ENCODE results near the gene LMBR1.

Gene LMBR1

GRCh38 chr7:156759579-156760202 is 133.3 kb downstream of the LMBR1 start:
- Histone ChIP-seq H3K36me3 (ENCODE audit: control insufficient read depth, insufficient read depth, low read length) (no peaks in the 10 kb centered on the region), H3K9me3 (ENCODE audit: control insufficient read depth, insufficient read depth, low read length) (no peaks in the 10 kb centered on the region), H3K4me3 (ENCODE audit: low read length) (no peak overlapping the region), H3K27me3 (ENCODE audit: control insufficient read depth, insufficient read depth, low read length) (no peaks in the 10 kb centered on the region), H3K4me1 (ENCODE audit: control insufficient read depth, insufficient read depth, low read length) (no peaks in the 10 kb centered on the region), H3K27ac (ENCODE audit: low read length) (no peak overlapping the region)
- DNase-seq (ENCODE audit: low read depth, low spot score): no peak
- no CpG with 5 or more reads among the region's 7 CpGs for WGBS (ENCODE audit: insufficient coverage, insufficient read length)

- Histone ChIP-seq H3K27ac (ENCODE audit: low read length) (no peak overlapping the region), H3K27me3 (ENCODE audit: control insufficient read depth, insufficient read depth, low read length) (no peaks in the 10 kb centered on the region), H3K9me3 (ENCODE audit: control insufficient read depth, insufficient read depth, low read length) (no peaks in the 10 kb centered on the region), H3K4me3 (ENCODE audit: low read length) (no peak overlapping the region), H3K4me1 (ENCODE audit: control insufficient read depth, insufficient read depth, low read length) (no peaks in the 10 kb centered on the region), H3K36me3 (ENCODE audit: control insufficient read depth, insufficient read depth, low read length) (no peaks in the 10 kb centered on the region)
- no peak for DNase-seq (ENCODE audit: low read depth, low spot score)
- no CpG with 5 or more reads among the region's 2 CpGs for WGBS (ENCODE audit: insufficient coverage, insufficient read length)
These were observed 133.8 kb downstream of the LMBR1 start for GRCh38 chr7:156759143-156759542.

- H3K27ac ChIP-seq (ENCODE audit: low read length): no peak overlapping the region
- no peaks in the 10 kb centered on the region for H3K27me3 ChIP-seq (ENCODE audit: control insufficient read depth, insufficient read depth, low read length)
- no peaks in the 10 kb centered on the region for H3K9me3 ChIP-seq (ENCODE audit: control insufficient read depth, insufficient read depth, low read length)
- H3K36me3 ChIP-seq (ENCODE audit: control insufficient read depth, insufficient read depth, low read length): no peaks in the 10 kb centered on the region
- no peak overlapping the region for H3K4me3 ChIP-seq (ENCODE audit: low read length)
- no peaks in the 10 kb centered on the region for H3K4me1 ChIP-seq (ENCODE audit: control insufficient read depth, insufficient read depth, low read length)
- no peak for DNase-seq (ENCODE audit: low read depth, low spot score)
- 100% methylated on average over 1 of the region's 4 CpGs for WGBS (ENCODE audit: insufficient coverage, insufficient read length)
These were observed 138.8 kb downstream of the LMBR1 start for GRCh38 chr7:156754201-156754600.

GRCh38 chr7:156753630-156754029 is 139.4 kb downstream of the LMBR1 start:
- DNase-seq (ENCODE audit: low read depth, low spot score): no peak
- no peaks in the 10 kb centered on the region for H3K4me1 ChIP-seq (ENCODE audit: control insufficient read depth, insufficient read depth, low read length)
- H3K36me3 ChIP-seq (ENCODE audit: control insufficient read depth, insufficient read depth, low read length): no peaks in the 10 kb centered on the region
- WGBS (ENCODE audit: insufficient coverage, insufficient read length): no CpG with 5 or more reads among the region's 7 CpGs
- H3K27me3 ChIP-seq (ENCODE audit: control insufficient read depth, insufficient read depth, low read length): no peaks in the 10 kb centered on the region
- no peak overlapping the region for H3K4me3 ChIP-seq (ENCODE audit: low read length)
- H3K27ac ChIP-seq (ENCODE audit: low read length): no peak overlapping the region
- H3K9me3 ChIP-seq (ENCODE audit: control insufficient read depth, insufficient read depth, low read length): no peaks in the 10 kb centered on the region

DNA sequence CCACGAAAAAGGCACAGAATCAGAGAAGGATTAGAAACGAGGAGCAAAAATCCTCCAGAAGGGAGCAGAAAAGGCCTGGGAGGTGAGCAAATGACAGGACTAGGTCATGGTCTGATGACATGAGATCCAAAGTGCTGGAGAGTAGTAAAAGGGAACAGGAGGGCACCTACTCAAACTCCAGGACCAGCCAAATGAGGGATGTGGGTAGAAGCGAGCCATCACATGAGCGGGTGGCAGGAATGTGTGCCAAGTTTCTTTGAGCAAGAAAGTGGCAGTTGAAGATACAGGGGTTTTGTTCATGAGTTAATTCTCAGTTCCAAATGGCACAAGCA is 139.8 kb downstream of the LMBR1 start:
- WGBS (ENCODE audit: insufficient coverage, insufficient read length): no CpG with 5 or more reads among the region's 4 CpGs
- no peaks in the 10 kb centered on the region for H3K4me1 ChIP-seq (ENCODE audit: control insufficient read depth, insufficient read depth, low read length)
- H3K36me3 ChIP-seq (ENCODE audit: control insufficient read depth, insufficient read depth, low read length): no peaks in the 10 kb centered on the region
- no peak overlapping the region for H3K27ac ChIP-seq (ENCODE audit: low read length)
- no peak overlapping the region for H3K4me3 ChIP-seq (ENCODE audit: low read length)
- H3K9me3 ChIP-seq (ENCODE audit: control insufficient read depth, insufficient read depth, low read length): no peaks in the 10 kb centered on the region
- no peak for DNase-seq (ENCODE audit: low read depth, low spot score)
- H3K27me3 ChIP-seq (ENCODE audit: control insufficient read depth, insufficient read depth, low read length): no peaks in the 10 kb centered on the region

DNA sequence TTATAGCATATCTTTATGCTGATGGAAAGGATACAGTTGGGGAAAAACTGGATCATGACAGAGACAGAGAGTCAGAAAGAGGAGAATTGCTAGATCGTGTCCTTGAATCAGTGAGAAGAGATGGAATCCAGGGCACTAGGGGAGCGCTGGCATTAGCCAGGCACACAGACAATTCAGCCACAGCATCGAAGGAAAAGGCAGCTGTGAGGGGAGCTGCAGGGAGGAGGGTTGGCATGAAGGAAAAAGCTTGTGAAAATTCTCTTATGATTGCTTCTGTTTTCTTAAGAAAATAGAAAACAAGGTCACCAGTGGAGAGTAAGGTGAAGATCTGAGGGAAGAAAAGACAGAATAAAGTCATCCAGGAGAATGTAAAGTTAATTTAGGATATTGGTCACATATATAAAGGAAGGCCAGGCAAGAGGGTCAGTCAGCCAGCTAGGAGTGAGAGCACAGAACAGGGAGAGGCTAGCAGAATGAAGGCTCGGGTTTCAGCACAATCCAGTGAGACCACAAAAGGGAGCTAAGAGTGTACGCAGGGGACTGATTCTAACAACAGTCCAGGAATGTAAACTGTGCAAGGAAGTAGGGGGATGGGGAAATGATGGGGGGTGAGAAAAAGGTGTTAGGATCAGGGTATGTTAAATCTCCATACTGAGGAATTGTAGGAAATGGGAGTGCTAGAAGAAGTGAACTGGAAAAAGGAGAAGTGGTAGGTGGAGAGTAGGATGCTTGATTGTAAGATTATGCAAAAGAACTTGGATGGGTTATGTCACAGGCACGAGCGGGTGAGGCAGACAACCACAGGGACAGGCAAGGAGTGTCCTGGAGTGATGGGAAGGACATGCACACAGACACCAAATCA is 140.4 kb downstream of the LMBR1 start:
- no peak for DNase-seq (ENCODE audit: low read depth, low spot score)
- no peak overlapping the region for H3K27ac ChIP-seq (ENCODE audit: low read length)
- no CpG with 5 or more reads among the region's 7 CpGs for WGBS (ENCODE audit: insufficient coverage, insufficient read length)
- H3K9me3 ChIP-seq (ENCODE audit: control insufficient read depth, insufficient read depth, low read length): no peaks in the 10 kb centered on the region
- H3K27me3 ChIP-seq (ENCODE audit: control insufficient read depth, insufficient read depth, low read length): no peaks in the 10 kb centered on the region
- H3K4me3 ChIP-seq (ENCODE audit: low read length): no peak overlapping the region
- no peaks in the 10 kb centered on the region for H3K36me3 ChIP-seq (ENCODE audit: control insufficient read depth, insufficient read depth, low read length)
- H3K4me1 ChIP-seq (ENCODE audit: control insufficient read depth, insufficient read depth, low read length): no peaks in the 10 kb centered on the region

- Histone ChIP-seq H3K27ac (ENCODE audit: low read length) (no peak overlapping the region), H3K27me3 (ENCODE audit: control insufficient read depth, insufficient read depth, low read length) (no peaks in the 10 kb centered on the region), H3K36me3 (ENCODE audit: control insufficient read depth, insufficient read depth, low read length) (no peaks in the 10 kb centered on the region), H3K4me1 (ENCODE audit: control insufficient read depth, insufficient read depth, low read length) (no peaks in the 10 kb centered on the region), H3K9me3 (ENCODE audit: control insufficient read depth, insufficient read depth, low read length) (no peaks in the 10 kb centered on the region), H3K4me3 (ENCODE audit: low read length) (no peak overlapping the region)
- no peak for DNase-seq (ENCODE audit: low read depth, low spot score)
- no CpG with 5 or more reads among the region's 3 CpGs for WGBS (ENCODE audit: insufficient coverage, insufficient read length)
These were observed 141.7 kb downstream of the LMBR1 start for GRCh38 chr7:156751319-156751718.

GRCh38 chr7:156747718-156748117 is 145.3 kb downstream of the LMBR1 start:
- H3K9me3 ChIP-seq (ENCODE audit: control insufficient read depth, insufficient read depth, low read length): no peaks in the 10 kb centered on the region
- no peak overlapping the region for H3K4me3 ChIP-seq (ENCODE audit: low read length)
- DNase-seq (ENCODE audit: low read depth, low spot score): no peak
- no peaks in the 10 kb centered on the region for H3K27me3 ChIP-seq (ENCODE audit: control insufficient read depth, insufficient read depth, low read length)
- WGBS (ENCODE audit: insufficient coverage, insufficient read length): no CpG with 5 or more reads among the region's 1 CpG
- no peaks in the 10 kb centered on the region for H3K4me1 ChIP-seq (ENCODE audit: control insufficient read depth, insufficient read depth, low read length)
- H3K36me3 ChIP-seq (ENCODE audit: control insufficient read depth, insufficient read depth, low read length): no peaks in the 10 kb centered on the region
- no peak overlapping the region for H3K27ac ChIP-seq (ENCODE audit: low read length)

DNA sequence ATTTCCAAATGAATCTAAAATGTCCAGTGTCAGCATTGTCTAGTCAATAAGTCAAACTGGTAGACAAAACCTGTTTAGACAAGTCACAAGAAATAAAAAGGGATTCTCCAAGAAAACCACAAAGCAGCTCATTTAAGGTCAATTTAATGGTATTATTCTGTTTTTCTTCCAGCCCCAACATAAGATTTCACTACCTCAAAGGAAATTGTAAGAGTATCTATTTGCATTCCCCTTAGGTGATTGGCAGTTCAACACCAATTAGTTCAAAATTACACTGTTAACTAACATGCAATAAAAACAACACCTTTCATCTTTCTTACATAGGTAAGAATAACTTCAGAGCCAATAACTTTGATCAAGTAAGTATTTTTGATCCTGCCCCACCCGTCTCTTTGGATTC is 146.1 kb downstream of the LMBR1 start:
- Histone ChIP-seq H3K27ac (ENCODE audit: low read length) (no peak overlapping the region), H3K27me3 (ENCODE audit: control insufficient read depth, insufficient read depth, low read length) (no peaks in the 10 kb centered on the region), H3K4me1 (ENCODE audit: control insufficient read depth, insufficient read depth, low read length) (no peaks in the 10 kb centered on the region), H3K9me3 (ENCODE audit: control insufficient read depth, insufficient read depth, low read length) (no peaks in the 10 kb centered on the region), H3K36me3 (ENCODE audit: control insufficient read depth, insufficient read depth, low read length) (no peaks in the 10 kb centered on the region), H3K4me3 (ENCODE audit: low read length) (no peak overlapping the region)
- no peak for DNase-seq (ENCODE audit: low read depth, low spot score)
- WGBS (ENCODE audit: insufficient coverage, insufficient read length): no CpG with 5 or more reads among the region's 1 CpG

DNA sequence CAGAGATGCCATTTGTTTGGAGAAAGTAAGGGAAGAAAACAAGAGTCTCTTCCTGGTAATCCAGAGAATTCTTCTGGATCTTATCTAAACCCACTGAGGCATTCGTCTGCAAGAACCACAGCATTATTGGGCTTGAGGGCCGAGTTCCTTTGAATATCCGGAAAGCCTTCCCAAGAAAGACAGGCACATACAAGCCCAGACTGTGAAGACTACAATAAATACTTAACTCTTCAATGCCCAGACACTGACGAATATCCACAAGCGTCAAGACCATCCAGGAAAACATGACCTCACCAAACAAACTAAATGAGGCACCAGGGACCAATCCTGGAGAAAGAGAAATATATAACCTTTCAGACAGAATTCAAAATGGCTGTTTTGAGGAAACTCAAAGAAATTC is 153.4 kb downstream of the LMBR1 start:
- WGBS (ENCODE audit: insufficient coverage, insufficient read length): no CpG with 5 or more reads among the region's 5 CpGs

GRCh38 chr7:156735851-156736250 is 157.1 kb downstream of the LMBR1 start:
- Histone ChIP-seq H3K27me3 (ENCODE audit: control insufficient read depth, insufficient read depth, low read length) (no peaks in the 10 kb centered on the region), H3K36me3 (ENCODE audit: control insufficient read depth, insufficient read depth, low read length) (no peaks in the 10 kb centered on the region), H3K9me3 (ENCODE audit: control insufficient read depth, insufficient read depth, low read length) (no peaks in the 10 kb centered on the region), H3K4me3 (ENCODE audit: low read length) (no peak overlapping the region), H3K4me1 (ENCODE audit: control insufficient read depth, insufficient read depth, low read length) (peaks cover 1% of the 10 kb centered on the region; the same call in 1 of the 2 replicates), H3K27ac (ENCODE audit: low read length) (no peak overlapping the region)
- no peak for DNase-seq (ENCODE audit: low read depth, low spot score)
- WGBS (ENCODE audit: insufficient coverage, insufficient read length): no CpG with 5 or more reads among the region's 7 CpGs

More for the DNA sequence above, 153.4 kb downstream of the LMBR1 start:
- Histone ChIP-seq H3K27ac (ENCODE audit: low read length) (no peak overlapping the region), H3K9me3 (ENCODE audit: control insufficient read depth, insufficient read depth, low read length) (no peaks in the 10 kb centered on the region), H3K4me1 (ENCODE audit: control insufficient read depth, insufficient read depth, low read length) (peaks cover 1% of the 10 kb centered on the region; the same call in 1 of the 2 replicates), H3K27me3 (ENCODE audit: control insufficient read depth, insufficient read depth, low read length) (no peaks in the 10 kb centered on the region), H3K36me3 (ENCODE audit: control insufficient read depth, insufficient read depth, low read length) (no peaks in the 10 kb centered on the region), H3K4me3 (ENCODE audit: low read length) (no peak overlapping the region)
- DNase-seq (ENCODE audit: low read depth, low spot score): no peak

Data from iPS DF 6.9 (cell line).